Measurements from ENCODE around the gene KCTD2.

Gene KCTD2

DNA sequence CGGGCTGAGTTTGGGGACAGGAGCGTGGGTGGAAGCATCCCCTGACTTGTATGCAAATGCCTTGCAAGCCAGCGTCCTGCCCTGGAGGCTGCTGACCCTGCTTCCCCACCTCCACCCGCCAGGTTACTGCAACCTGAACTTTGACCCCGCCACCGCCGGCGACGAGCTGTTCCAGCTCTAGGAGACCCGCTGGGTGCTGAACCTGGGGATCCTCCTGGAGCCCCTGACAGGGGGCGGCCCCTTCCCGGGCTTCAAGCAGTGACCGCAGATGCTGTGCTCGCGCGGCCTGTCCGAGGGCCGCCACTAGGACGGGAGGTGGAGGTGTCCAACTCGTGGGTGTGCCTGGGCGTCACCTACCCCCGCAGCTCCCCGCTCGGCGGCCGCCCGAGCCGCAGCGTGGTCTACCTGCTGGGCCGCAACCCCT is 30.1 kb downstream of the KCTD2 start:
- FAIRE-seq (no peak), DNase-seq (ENCODE audit: low spot score) (no peak)

- FAIRE-seq: no peak
These were observed 30.7 kb downstream of the KCTD2 start for GRCh38 chr17:75077496-75078283.

DNA sequence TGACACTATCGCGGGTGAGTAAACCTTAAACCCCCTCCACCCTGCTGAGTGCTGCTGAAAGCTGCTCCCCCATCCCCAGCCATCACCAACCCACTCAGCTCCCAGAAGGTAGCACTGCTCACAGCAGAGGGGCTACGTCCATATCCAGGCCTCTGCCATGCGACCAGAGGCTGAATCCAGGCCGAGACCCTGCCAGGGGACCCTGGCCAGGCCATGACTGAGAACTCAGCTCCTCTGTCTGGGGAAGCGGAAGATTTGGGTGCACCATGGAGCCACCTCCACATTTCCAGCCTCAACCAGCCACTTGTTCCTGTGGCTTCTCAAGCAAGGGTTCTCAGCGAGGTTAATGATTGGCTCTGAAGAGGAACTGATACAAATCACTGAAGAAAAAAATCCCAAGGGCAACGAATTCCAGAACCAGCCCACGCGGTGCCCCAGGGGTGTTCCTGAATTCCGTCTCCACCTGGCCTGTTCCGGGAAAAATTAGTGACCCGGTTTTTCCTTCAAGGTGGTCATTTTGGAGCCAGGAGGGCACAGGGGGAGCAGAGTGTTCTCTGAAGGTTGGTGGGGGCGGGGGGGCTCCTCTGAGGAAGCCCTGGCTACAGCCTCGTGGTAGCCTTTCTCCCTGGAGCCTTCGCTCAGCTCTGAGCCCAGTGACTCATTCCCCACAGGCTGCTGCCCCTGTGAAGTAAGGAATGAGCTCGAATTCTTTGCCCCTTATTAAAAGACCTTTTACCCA is 31.4 kb downstream of the KCTD2 start:
- DNase-seq (ENCODE audit: low spot score) (peak; percentile 93), FAIRE-seq (peak; percentile 32)

More at GRCh38 chr17:75077496-75078283, 30.7 kb downstream of the KCTD2 start:
- no peak for DNase-seq (ENCODE audit: low spot score)

DNA sequence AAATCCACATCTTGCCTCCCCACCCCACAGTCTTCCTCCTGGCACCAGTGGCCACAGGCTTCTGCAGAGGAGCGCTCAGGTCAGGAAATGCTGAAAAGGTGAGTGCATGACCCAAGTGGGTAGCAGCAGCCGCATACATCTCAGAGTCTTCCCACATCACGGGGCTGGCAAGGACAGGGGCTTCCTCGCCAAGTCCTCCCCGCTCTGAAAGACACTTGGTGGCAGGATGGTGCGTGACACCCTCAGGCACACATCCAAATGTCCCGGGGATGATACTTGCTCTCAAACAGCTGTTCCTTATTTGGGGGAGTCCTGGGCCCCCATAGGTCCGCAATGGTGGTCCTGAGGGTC is 32.0 kb downstream of the KCTD2 start:
- FAIRE-seq: peak; percentile 71
- DNase-seq (ENCODE audit: low spot score): no peak

DNA sequence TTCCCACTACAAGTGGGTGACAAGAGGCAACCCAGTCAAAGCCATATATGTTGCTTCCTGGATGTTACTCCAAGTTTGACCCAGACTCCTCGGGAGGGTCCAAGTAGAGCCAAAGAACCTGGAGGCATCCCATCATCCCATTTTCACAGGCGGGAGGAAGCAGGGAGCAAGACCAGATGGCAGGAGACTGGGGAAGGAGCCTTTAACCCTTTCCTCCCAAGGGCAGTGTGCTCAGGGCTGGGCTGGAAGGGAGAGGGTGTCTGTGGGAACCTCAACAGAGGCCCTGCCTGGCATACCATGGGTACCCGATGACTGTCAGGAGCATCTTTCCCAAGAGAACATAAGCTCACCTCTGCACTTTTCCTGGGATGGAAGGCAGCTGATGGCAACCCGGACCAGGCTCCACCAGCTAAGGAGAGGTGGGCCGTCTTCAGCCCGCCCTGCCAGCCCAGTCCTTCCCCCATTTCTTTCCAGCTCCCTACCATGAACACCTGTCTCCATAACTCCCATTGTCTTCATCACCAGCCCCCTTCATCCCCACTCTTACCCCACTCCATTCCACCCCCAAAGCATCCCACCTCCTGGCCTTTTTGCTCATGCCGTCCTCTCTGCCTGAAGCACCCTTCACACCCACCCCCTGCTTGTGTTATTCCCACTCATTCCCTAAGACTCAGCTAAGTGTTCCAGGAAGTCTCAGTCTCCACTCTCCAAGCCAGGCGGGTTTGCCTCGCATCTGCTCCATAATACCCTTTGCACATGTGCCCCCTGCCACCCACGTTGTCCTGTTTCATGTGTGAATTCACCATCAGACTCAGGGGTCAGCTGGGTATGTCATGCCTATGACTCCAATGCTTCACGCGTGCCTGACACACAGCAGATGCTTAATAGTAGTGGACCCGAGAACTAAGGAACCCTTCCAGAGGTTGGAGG is 34.9 kb downstream of the KCTD2 start:
- FAIRE-seq (no peak), DNase-seq (ENCODE audit: low spot score) (no peak)

DNA sequence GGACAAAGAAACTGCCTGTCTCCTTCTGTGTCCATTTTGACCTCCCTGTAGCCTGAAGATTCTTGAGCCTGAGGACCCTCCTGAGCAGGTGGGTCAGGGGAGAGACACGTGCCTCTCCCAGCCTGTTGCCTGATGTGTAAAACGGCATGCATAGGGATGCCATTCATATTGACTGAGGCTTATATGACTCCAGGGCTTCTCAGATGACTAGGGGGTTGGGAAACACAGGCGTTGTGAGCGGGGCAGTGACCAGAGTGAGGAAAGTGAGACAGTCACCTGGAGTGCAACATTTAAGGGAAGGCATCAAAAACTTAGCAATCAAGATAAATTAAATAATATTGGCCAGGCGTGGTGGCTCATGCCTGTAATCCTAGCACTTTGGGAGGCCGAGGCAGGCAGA is 35.7 kb downstream of the KCTD2 start:
- FAIRE-seq (no peak), DNase-seq (ENCODE audit: low spot score) (no peak)

- FAIRE-seq: no peak
- no peak for DNase-seq (ENCODE audit: low spot score)
These were observed 37.1 kb downstream of the KCTD2 start for GRCh38 chr17:75084039-75084660.

DNA sequence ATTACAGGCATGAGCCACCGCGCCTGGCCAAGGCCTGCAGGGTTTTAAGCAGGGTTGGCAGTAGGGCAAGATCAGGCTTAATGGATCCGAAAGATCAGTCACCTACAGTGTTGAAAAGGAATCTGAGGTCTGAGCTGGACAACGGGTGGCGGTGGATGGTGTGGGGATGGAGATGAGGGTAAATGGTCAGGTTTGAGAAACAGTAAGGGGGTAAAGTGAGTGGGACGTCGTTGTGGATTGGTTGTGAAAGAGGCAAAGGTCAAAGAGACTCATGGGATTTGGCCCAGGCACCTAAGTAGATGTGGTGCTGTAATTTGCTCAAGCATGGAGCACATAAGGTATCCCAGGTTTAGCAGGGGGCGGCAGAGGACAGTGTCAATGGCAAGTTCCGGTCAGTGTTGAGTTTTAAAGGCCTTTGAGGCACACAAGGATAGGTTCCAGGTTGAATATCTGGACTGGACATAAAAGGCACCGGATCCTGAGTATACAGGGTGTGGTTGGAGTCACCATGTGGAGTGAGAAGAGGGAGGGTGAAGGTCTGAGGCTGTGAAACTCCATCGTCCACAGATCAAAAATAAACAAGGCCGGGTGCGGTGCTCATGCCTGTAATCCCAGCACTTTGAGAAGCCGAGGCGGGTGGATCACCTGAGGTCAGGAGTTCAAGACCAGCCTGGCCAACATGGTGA is 39.6 kb downstream of the KCTD2 start:
- DNase-seq (ENCODE audit: low spot score) (no peak), FAIRE-seq (no peak)

GRCh38 chr17:75087182-75087557 is 40.1 kb downstream of the KCTD2 start:
- no peak for FAIRE-seq
- no peak for DNase-seq (ENCODE audit: low spot score)

GRCh38 chr17:75087558-75088453 is 40.8 kb downstream of the KCTD2 start, which contains the start of gene SLC16A5:
TSS of gene SLC16A5 (plus strand) at chr17:75087954. CDS start at chr17:75093637, 5,683 bp downstream.
- no peak for FAIRE-seq
- no peak for DNase-seq (ENCODE audit: low spot score)

DNA sequence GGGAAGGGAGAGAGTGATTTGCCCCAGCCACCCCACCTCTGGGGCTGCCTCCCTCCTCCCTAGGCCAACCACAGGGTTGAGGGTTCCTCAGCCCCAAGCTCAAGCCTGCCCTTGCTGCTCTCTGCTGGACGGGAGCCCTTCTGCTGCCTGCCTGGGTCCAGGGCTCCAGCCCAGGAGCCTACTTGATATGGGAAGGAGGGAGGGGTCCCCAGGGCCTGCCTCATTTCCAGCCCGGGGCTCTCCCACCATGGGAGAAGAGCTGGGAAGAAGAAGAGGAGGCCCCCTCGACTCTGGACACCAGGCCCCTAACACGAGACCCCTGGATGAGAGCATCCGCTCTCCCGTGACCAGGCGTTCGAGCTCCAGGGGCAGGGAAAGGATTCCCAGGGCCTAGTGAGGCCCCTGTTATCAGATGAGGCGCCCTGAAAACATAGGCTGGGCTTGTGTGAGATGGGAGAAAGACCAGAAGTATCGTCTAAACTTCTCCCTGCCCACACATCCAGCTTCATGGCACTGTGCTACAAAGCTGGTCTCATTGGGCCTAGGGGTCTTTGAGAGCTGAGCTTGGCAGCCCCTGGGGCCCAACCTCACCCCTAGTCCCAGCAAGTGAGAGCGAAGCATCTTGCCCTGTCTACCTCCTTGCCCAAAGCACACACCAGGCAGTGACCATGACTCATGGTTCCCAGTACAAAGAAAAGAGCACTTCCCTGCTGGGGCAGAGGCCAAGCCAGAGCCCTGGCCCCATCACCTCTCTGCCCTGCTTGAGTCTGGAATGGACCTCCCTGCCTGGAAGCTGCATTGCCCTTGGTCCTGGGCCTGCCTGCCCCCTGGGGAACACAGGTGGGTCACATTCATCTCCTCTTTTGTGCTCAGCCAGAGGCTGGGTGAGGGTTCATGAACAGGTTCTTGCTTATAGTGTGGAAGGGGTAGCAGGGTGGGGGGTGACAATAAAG is 41.7 kb downstream of the KCTD2 start:
- no peak for FAIRE-seq
- no peak for DNase-seq (ENCODE audit: low spot score)

DNA sequence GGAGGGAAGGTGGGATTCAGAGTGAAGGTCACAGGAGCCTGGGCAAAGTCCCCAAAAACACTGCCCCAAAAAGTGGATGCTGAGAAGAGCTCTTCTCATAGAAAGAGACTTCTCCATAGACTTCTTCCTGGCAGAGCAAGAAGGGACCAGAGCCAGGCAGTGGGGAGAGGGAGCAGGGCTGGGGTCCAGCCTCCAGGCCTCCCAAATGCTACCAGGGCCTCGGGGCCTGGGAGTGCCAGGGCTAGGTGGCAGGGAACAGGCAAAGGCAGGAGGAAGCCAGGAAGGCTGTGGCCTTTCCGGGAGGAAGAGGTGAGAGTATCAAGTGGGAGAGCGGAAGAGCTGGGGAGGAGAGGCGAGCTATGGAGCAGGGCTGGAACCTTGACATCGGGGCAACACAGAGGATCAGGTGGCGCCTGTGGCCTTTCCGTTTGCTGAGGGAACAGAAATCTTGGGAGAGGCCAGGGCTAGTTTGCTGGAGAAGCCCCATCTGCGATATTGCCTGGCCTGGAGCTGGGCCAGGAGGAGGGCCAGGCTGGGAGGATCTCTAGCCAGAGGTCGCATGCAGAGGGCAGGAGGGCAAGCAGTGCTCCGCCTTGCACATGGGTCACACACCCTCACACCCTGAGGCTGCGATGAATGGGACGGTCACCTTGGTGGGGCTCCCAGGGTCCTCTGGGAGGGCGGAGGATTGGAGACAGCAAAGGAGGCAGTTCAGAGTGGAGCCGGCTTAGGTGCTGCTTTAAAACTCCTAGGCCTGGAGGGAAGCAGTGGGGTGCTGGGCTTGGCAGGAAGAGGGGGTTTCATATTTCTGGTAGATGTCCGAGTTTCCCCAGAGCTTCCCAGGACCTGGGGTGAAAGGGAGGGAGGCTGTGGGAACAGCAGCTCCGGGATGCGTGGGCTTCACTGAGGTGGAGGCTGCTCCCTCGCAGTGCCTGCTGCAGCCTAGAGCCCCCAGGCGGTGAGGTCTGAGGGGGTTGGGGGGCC is 44.1 kb downstream of the KCTD2 start:
- FAIRE-seq (no peak), DNase-seq (ENCODE audit: low spot score) (no peak)

DNA sequence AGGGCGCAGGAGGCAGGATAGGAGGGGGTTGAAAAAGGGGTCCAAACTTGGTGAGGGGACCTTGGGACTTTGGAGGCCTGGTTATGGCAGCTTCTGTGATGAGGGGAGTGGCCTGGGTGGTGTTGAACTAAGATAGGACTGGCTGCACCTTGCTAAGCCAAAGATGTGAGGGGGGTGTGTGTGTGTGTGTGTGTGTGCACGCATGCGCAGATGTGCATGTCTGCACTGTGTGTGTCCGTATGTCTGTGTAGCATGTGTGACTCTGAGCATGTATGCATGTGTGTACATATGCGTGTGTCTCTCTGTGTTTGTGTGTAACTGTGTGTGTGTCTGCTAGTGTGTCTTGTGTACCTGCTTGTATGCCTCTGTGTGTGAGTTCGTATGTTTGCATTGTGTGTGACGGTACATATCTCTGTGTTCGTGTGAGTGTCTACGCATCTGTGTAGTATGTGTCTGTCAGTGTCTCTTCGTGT is 44.9 kb downstream of the KCTD2 start:
- FAIRE-seq: peak; percentile 97

GRCh38 chr17:75093548-75094158 is 46.6 kb downstream of the KCTD2 start:
- DNase-seq (ENCODE audit: low spot score) (no peak), FAIRE-seq (no peak)

More for the DNA sequence above, 44.9 kb downstream of the KCTD2 start:
- DNase-seq (ENCODE audit: low spot score): no peak

- no peak for DNase-seq (ENCODE audit: low spot score)
- FAIRE-seq: no peak
These were observed 47.9 kb downstream of the KCTD2 start for GRCh38 chr17:75094871-75095399.

DNA sequence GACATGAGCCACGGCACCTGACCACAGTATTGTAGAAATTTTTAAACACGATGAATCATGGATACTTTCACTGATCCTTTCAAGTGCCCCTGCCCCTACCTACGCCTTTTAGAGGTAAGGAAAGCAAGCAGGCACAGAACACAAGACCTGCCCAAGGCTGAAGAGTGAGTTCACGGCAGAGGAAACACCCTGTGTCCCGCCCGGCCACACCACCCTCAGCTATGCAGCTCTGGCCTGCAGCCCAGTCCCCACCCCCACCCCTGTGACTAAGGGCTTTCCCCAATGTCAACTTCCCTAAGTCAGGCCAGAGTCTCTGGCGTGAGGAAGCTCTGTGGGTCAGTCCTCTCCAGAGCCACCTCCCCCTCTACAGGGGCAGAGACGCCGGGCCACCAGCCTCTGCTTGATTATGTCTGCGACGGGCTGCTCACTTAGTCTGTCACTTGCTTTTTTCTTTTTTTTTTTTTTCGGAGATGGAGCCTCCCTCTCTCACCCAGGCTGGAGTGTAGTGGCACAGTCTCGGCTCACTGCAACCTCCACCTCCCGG is 49.1 kb downstream of the KCTD2 start:
- FAIRE-seq (peak; percentile 98), DNase-seq (ENCODE audit: low spot score) (peak; percentile 96)

All from urothelium cell line (cell line).